ENCODE measurements around the gene PCNX3.

PCNX3 gene

GRCh38 chr11:65580031-65580692 is 35.4 kb upstream of the PCNX3 start:
- FAIRE-seq (no peak), DNase-seq (ENCODE audit: insufficient read length, low spot score) (no peak)

- DNase-seq (ENCODE audit: insufficient read length, low spot score) (no peak), FAIRE-seq (no peak)
These were observed 34.8 kb upstream of the PCNX3 start for GRCh38 chr11:65580756-65581155.

GRCh38 chr11:65581928-65582327 is 33.6 kb upstream of the PCNX3 start:
- no peak for DNase-seq (ENCODE audit: insufficient read length, low spot score)
- FAIRE-seq = no peak

GRCh38 chr11:65583589-65583988 is 32.0 kb upstream of the PCNX3 start:
- FAIRE-seq = no peak
- DNase-seq (ENCODE audit: insufficient read length, low spot score) = no peak

GRCh38 chr11:65584106-65584505 is 31.5 kb upstream of the PCNX3 start:
- peak; percentile 64 for FAIRE-seq
- DNase-seq (ENCODE audit: insufficient read length, low spot score) = no peak

GRCh38 chr11:65584723-65585171 is 30.8 kb upstream of the PCNX3 start:
- FAIRE-seq (no peak), DNase-seq (ENCODE audit: insufficient read length, low spot score) (no peak)

- FAIRE-seq (no peak), DNase-seq (ENCODE audit: insufficient read length, low spot score) (no peak)
These were observed 30.0 kb upstream of the PCNX3 start for GRCh38 chr11:65585396-65586246.

GRCh38 chr11:65586247-65586630 is 29.3 kb upstream of the PCNX3 start:
- FAIRE-seq (no peak), DNase-seq (ENCODE audit: insufficient read length, low spot score) (no peak)

- DNase-seq (ENCODE audit: insufficient read length, low spot score) = no peak
- no peak for FAIRE-seq
These were observed 28.9 kb upstream of the PCNX3 start for GRCh38 chr11:65586676-65587075.

GRCh38 chr11:65588199-65589054 is 27.1 kb upstream of the PCNX3 start:
- peak; percentile 75 for DNase-seq (ENCODE audit: insufficient read length, low spot score)

GRCh38 chr11:65589444-65590239 is 25.9 kb upstream of the PCNX3 start:
- DNase-seq (ENCODE audit: insufficient read length, low spot score) (no peak), FAIRE-seq (no peak)

More at GRCh38 chr11:65588199-65589054, 27.1 kb upstream of the PCNX3 start:
- FAIRE-seq = peak; percentile 73

GRCh38 chr11:65590240-65590738 is 25.3 kb upstream of the PCNX3 start:
- no peak for FAIRE-seq
- no peak for DNase-seq (ENCODE audit: insufficient read length, low spot score)

GRCh38 chr11:65591939-65592857 is 23.4 kb upstream of the PCNX3 start:
- no peak for DNase-seq (ENCODE audit: insufficient read length, low spot score)
- FAIRE-seq = no peak

GRCh38 chr11:65592858-65593517 is 22.6 kb upstream of the PCNX3 start:
- DNase-seq (ENCODE audit: insufficient read length, low spot score) (no peak), FAIRE-seq (no peak)

- FAIRE-seq (peak; percentile 60), DNase-seq (ENCODE audit: insufficient read length, low spot score) (no peak)
These were observed 21.8 kb upstream of the PCNX3 start for GRCh38 chr11:65593518-65594414.

GRCh38 chr11:65595131-65595530 is 20.4 kb upstream of the PCNX3 start:
- FAIRE-seq (no peak), DNase-seq (ENCODE audit: insufficient read length, low spot score) (no peak)

GRCh38 chr11:65595543-65596281 is 19.9 kb upstream of the PCNX3 start, which contains the start of gene KCNK7:
Gene KCNK7 (minus strand): TSS chr11:65595800. CDS start chr11:65595772, 28 bp downstream.
- peak; percentile 16 for FAIRE-seq
- no peak for DNase-seq (ENCODE audit: insufficient read length, low spot score)
